H1 (cell line): ENCODE results near the gene SLC25A6. TPM values are rescaled to one million over a fixed set of nuclear protein-coding genes. Genes with fewer than 3 reads are reported as not detected.

Experiments
- CTCF ChIA-PET: fragments of 300-600 bp; sonication (Branson Sonifier 250); formaldehyde crosslinking; loops from one replicate; lab custom pipeline; 2021; ENCODE audit not compliant: partially characterized antibody; lab: Charles Lee
- POLR2A ChIA-PET: fragments of 300-600 bp; sonication (Branson Sonifier 250); formaldehyde crosslinking; loops from one replicate; lab custom pipeline; 2021; ENCODE audit warnings: inconsistent platforms; ENCODE audit not compliant: partially characterized antibody; lab: Charles Lee
- DNase-seq, 2 experiments: peaks; one replicate each; pipeline versions ENCODE4 v3.0.0 to v3.0.0-alpha.2; 2010 to 2022; ENCODE audit warnings: low spot score in 2 of 2, low read depth in 1 of 2, mixed read lengths in 1 of 2
- FAIRE-seq: peaks from 2 replicates; lab custom pipeline; 2011; peaks lifted over from hg19 to GRCh38; lab: Jason Lieb, UNC
- H2AFZ ChIP-seq: 2 replicates; pipeline ENCODE4 v1.8.1; 2012; ENCODE audit warnings: low read length, inconsistent platforms
- H2AK5ac ChIP-seq: 2 replicates; pipeline ENCODE4 v1.6.1; 2013; ENCODE audit warnings: low read depth, low read length
- H2BK120ac ChIP-seq: replicated peaks from 2 replicates; pipeline ENCODE3; 2013; ENCODE audit warnings: low read depth, low read length, inconsistent platforms
- H2BK12ac ChIP-seq: 2 replicates; pipeline ENCODE4 v1.6.1; 2013; ENCODE audit warnings: low read depth, low read length
- H2BK15ac ChIP-seq: 2 replicates; pipeline ENCODE4 v1.6.1; 2013; ENCODE audit warnings: low read length
- H2BK20ac ChIP-seq: 2 replicates; pipeline ENCODE4 v1.6.1; 2013; ENCODE audit warnings: low read length
- H2BK5ac ChIP-seq: 2 replicates; pipeline ENCODE4 v1.6.1; 2013; ENCODE audit warnings: low read depth, low read length
- H3K14ac ChIP-seq: 2 replicates; pipeline ENCODE4 v1.6.1; 2013; ENCODE audit warnings: inconsistent platforms; ENCODE audit not compliant: insufficient read length
- H3K18ac ChIP-seq: 2 replicates; pipeline ENCODE4 v1.6.1; 2013; ENCODE audit warnings: low read length; ENCODE audit errors: extremely low read depth
- H3K23ac ChIP-seq: 2 replicates; pipeline ENCODE4 v1.6.1; 2013; ENCODE audit warnings: inconsistent platforms; ENCODE audit not compliant: insufficient read length
- H3K23me2 ChIP-seq: 2 replicates; pipeline ENCODE4 v1.6.1; 2013; ENCODE audit warnings: low read depth, low read length
- H3K27ac ChIP-seq: 2 replicates; pipeline ENCODE4 v1.6.1; 2011; ENCODE audit warnings: low read depth, low read length, inconsistent platforms
- H3K27me3 ChIP-seq, 4 experiments: replicated peaks in 1 of 4; 1 replicate in 1 of 4; 2 replicates in 3 of 4; pipeline versions ENCODE4 v1.6.1 to v1.8.1; 2011 to 2013; ENCODE audit warnings: low read length in 3 of 4, mild to moderate bottlenecking in 3 of 4, inconsistent platforms in 2 of 4, mixed read lengths in 2 of 4, moderate library complexity in 1 of 4; ENCODE audit not compliant: control insufficient read depth in 3 of 4, insufficient read depth in 3 of 4; ENCODE audit errors: extremely low read depth in 1 of 4
- H3K36me3 ChIP-seq, 4 experiments: 2 replicates each; pipeline versions ENCODE4 v1.6.1 to v1.8.1; 2011 to 2013; ENCODE audit warnings: mild to moderate bottlenecking in 4 of 4, low read length in 3 of 4, moderate library complexity in 2 of 4, control low read depth in 1 of 4, inconsistent platforms in 1 of 4; ENCODE audit not compliant: insufficient read depth in 4 of 4, control insufficient read depth in 2 of 4
- H3K4ac ChIP-seq: replicated peaks from 2 replicates; pipeline ENCODE3; 2013; ENCODE audit warnings: low read length, low read depth, mixed read lengths, inconsistent platforms; ENCODE audit not compliant: insufficient read length
- H3K4me1 ChIP-seq, 4 experiments: replicated peaks in 1 of 4; 1 replicate in 1 of 4; 2 replicates in 3 of 4; pipeline versions ENCODE4 v1.6.1 to v1.8.1; 2011 to 2013; ENCODE audit warnings: low read length in 3 of 4, inconsistent platforms in 2 of 4, mixed read lengths in 1 of 4; ENCODE audit not compliant: insufficient read depth in 4 of 4, control insufficient read depth in 3 of 4
- H3K4me2 ChIP-seq, 2 experiments: 2 replicates each; pipeline versions ENCODE4 v1.6.1 to v1.8.1; 2011 to 2013; ENCODE audit warnings: low read depth in 2 of 2, low read length in 2 of 2, control low read depth in 1 of 2, inconsistent platforms in 1 of 2, mild to moderate bottlenecking in 1 of 2; ENCODE audit not compliant: insufficient read depth in 1 of 2
- H3K4me3 ChIP-seq, 4 experiments: fragments of 200-600, 300-600 bp in 1 of 4; sonication (generic), shearing (Covaris generic), sonication (Bioruptor Twin) in 1 of 4; 2 replicates each; pipeline versions ENCODE4 v1.5.1 to v1.8.1; 2011 to 2016; ENCODE audit warnings: low read length in 4 of 4, low read depth in 3 of 4, control low read depth in 2 of 4, inconsistent platforms in 2 of 4, mild to moderate bottlenecking in 2 of 4, mixed read lengths in 1 of 4, moderate library complexity in 1 of 4; ENCODE audit not compliant: insufficient read depth in 2 of 4; ENCODE audit errors: extremely low read depth in 1 of 4
- H3K56ac ChIP-seq: replicated peaks from 2 replicates; pipeline ENCODE3; 2013; ENCODE audit warnings: low read depth, mild to moderate bottlenecking, mixed read lengths, low read length, inconsistent platforms; ENCODE audit not compliant: insufficient read length
- H3K79me1 ChIP-seq: 2 replicates; pipeline ENCODE4 v1.6.1; 2013; ENCODE audit warnings: low read depth, low read length, control low read depth
- H3K79me2 ChIP-seq, 2 experiments: 2 replicates each; pipeline versions ENCODE4 v1.6.1 to v1.8.1; 2012 to 2013; ENCODE audit warnings: low read length in 2 of 2, mild to moderate bottlenecking in 2 of 2, inconsistent platforms in 1 of 2; ENCODE audit not compliant: insufficient read depth in 2 of 2, control insufficient read depth in 1 of 2
- H3K9ac ChIP-seq, 4 experiments: replicated peaks in 1 of 4; 1 replicate in 1 of 4; 2 replicates in 3 of 4; pipeline versions ENCODE4 v1.6.1 to v1.8.1; 2011 to 2013; ENCODE audit warnings: low read depth in 3 of 4, low read length in 3 of 4, control low read depth in 2 of 4, mild to moderate bottlenecking in 2 of 4, moderate library complexity in 2 of 4, inconsistent platforms in 1 of 4; ENCODE audit errors: extremely low read depth in 1 of 4
- H3K9me3 ChIP-seq, 2 experiments: 2 replicates each; pipeline versions ENCODE4 v1.6.1 to v1.8.1; 2012 to 2013; ENCODE audit warnings: mild to moderate bottlenecking in 2 of 2, moderate library complexity in 2 of 2, control low read depth in 1 of 2, inconsistent platforms in 1 of 2, low read depth in 1 of 2, low read length in 1 of 2, mixed read lengths in 1 of 2; ENCODE audit not compliant: insufficient read depth in 2 of 2
- H4K20me1 ChIP-seq, 2 experiments: replicated peaks in 1 of 2; 2 replicates each; pipeline versions ENCODE3 to v1.8.1; 2011 to 2013; ENCODE audit warnings: inconsistent platforms in 2 of 2, low read length in 2 of 2, mild to moderate bottlenecking in 1 of 2; ENCODE audit not compliant: insufficient read depth in 2 of 2, control insufficient read depth in 1 of 2
- H4K5ac ChIP-seq: 2 replicates; pipeline ENCODE4 v1.6.1; 2013; ENCODE audit warnings: low read length, low read depth, mixed read lengths, inconsistent platforms; ENCODE audit not compliant: insufficient read length
- H4K8ac ChIP-seq: 2 replicates; pipeline ENCODE4 v1.8.0; 2013; ENCODE audit warnings: mild to moderate bottlenecking, moderate library complexity, low read length, inconsistent platforms; ENCODE audit not compliant: insufficient read depth; ENCODE audit errors: extremely low read depth
- H4K91ac ChIP-seq: replicated peaks from 2 replicates; pipeline ENCODE3; 2013; ENCODE audit warnings: low read length, mixed read lengths, inconsistent platforms; ENCODE audit not compliant: insufficient read length
- ASH2L ChIP-seq: fragments of 200-600, 300-600 bp; sonication (generic); IDR thresholded peaks from one replicate; pipeline ENCODE4 v1.7.1; 2017; ENCODE audit warnings: low read length
- CHD2 ChIP-seq: IDR thresholded peaks from 2 replicates; pipeline ENCODE4 v1.6.1; 2012; ENCODE audit warnings: low read length, improper control_type of control experiment
- POLR2A ChIP-seq, 2 experiments: IDR thresholded peaks; 1 replicate in 1 of 2; 2 replicates in 1 of 2; pipeline ENCODE4 v1.6.1; 2011; ENCODE audit warnings: low read depth in 2 of 2, low read length in 2 of 2, mild to moderate bottlenecking in 2 of 2; ENCODE audit errors: control extremely low read depth in 1 of 2
- POLR2AphosphoS5 ChIP-seq: IDR thresholded peaks from 2 replicates; pipeline ENCODE4 v1.6.1; 2011; ENCODE audit warnings: low read depth, low read length
- SIX5 ChIP-seq: IDR thresholded peaks from 2 replicates; pipeline ENCODE4 v1.6.1; 2011; ENCODE audit warnings: mild to moderate bottlenecking, low read depth, low read length
- SP1 ChIP-seq: IDR thresholded peaks from 2 replicates; pipeline ENCODE4 v1.6.1; 2011; ENCODE audit warnings: low read depth, low read length
- TCF12 ChIP-seq: IDR thresholded peaks from 2 replicates; pipeline ENCODE4 v1.6.1; 2011; ENCODE audit warnings: low read depth, mild to moderate bottlenecking, low read length
- WGBS, 2 experiments: shearing (Covaris generic) in 1 of 2; methylation state at CpG; one replicate each; pipeline versions ENCODE4 v1.1.6 to v1.1.7; 2013 to 2015; ENCODE audit warnings: low lambda C conversion rate in 2 of 2, mixed read lengths in 2 of 2, inconsistent platforms in 1 of 2, low coverage in 1 of 2, missing lambda C conversion rate in 1 of 2; ENCODE audit not compliant: insufficient replicate concordance in 2 of 2, insufficient coverage in 1 of 2, insufficient read length in 1 of 2; ENCODE audit errors: extremely low coverage in 1 of 2, missing lambda C conversion rate in 1 of 2; 5-methylcytosine and 5-hydroxymethylcytosine counted together
- polyA plus RNA-seq, 7 experiments: library from polyadenylated mRNA; depleted of rRNA in 3 of 7; stranded (reverse) in 5 of 7; unstranded in 2 of 7; fragments of >200 nt in 5 of 7; fragments of 200-250 nt in 2 of 7; gene quantifications; 1 replicate in 5 of 7; 2 replicates in 1 of 7; 4 replicates in 1 of 7; pipeline versions ENCODE4 v1.2.1 to v1.2.3, GENCODE V29; 2011 to 2013; ENCODE audit warnings: missing spikeins in 2 of 7, mixed read lengths in 2 of 7
- total RNA-seq: library from RNA; stranded (reverse); fragmentation: NEBNext Ultra II Directional; extraction: Animal tissue kit (Norgen Biotek cat#: 25700); gene quantifications from 2 replicates; pipeline ENCODE4 v1.2.1, GENCODE V29; 2021
- TF ChIP-seq, protein P1 (sequence below): IDR thresholded peaks from 2 replicates; pipeline ENCODE4 v1.6.1; 2012; ENCODE audit warnings: inconsistent platforms

SLC25A6 gene
- total and polyA plus RNA-seq, 2 of the 8 experiments (the other 6 are each of a cell fraction or from before 2014, with no cell fraction given), result 487 to 1,220 TPM

GRCh38 chrX:1398431-1399340 lies 6.8 kb upstream of the SLC25A6 start:
- Histone ChIP-seq H2BK15ac (no peak overlapping the region), H3K79me2 (peaks cover 0 to 28% of the 10 kb centered on the region in 2 experiments; a peak in 2 of 4 replicates), H3K9ac (no peak overlapping the region), H2BK5ac (no peak overlapping the region), H3K79me1 (peaks cover 9% of the 10 kb centered on the region), H3K23me2 (peaks cover 14% of the 10 kb centered on the region; the same call in 1 of the 2 replicates), H3K56ac (no peak overlapping the region), H2AK5ac (no peak overlapping the region), H4K8ac (peak overlapping the region; percentile 29; the same call in 1 of the 2 replicates), H4K91ac (no peak overlapping the region), H2BK12ac (no peak overlapping the region), H3K27me3 (no peaks in the 10 kb centered on the region), H3K4me3 (no peak overlapping the region), H3K9me3 (no peaks in the 10 kb centered on the region), H3K14ac (no peak overlapping the region), H4K20me1 (peaks cover 9 to 25% of the 10 kb centered on the region in 2 experiments), H2AFZ (no peak overlapping the region), H3K18ac (no peak overlapping the region), H3K4ac (no peak overlapping the region), H4K5ac (no peak overlapping the region), H2BK20ac (no peak overlapping the region), H3K4me1 (peaks cover 0 to 15% (median 3%) of the 10 kb centered on the region in 4 experiments; a peak in 5 of 7 replicates), H2BK120ac (no peak overlapping the region), H3K27ac (no peak overlapping the region), H3K36me3 (peaks cover 9 to 37% (median 17%) of the 10 kb centered on the region in 4 experiments), H3K23ac (no peak overlapping the region), H3K4me2 (no peak overlapping the region)
- DNase-seq (no peak), FAIRE-seq (no peak)
- CTCF ChIA-PET, result no interaction called here
- TF ChIP-seq POLR2A (IDR thresholded peaks at IDR 0.05; ENCODE audit: control extremely low read depth in 1 of 2, low read depth in 2 of 2, low read length in 2 of 2) (peak in 1 of 2 experiments; percentile 44; a peak in 1 of 3 replicates), SP1 (no peak), TCF12 (no peak), POLR2AphosphoS5 (peak; percentile 58), ASH2L (no peak), SIX5 (no peak), CHD2 (no peak)
- TF ChIP-seq, protein P1, sequence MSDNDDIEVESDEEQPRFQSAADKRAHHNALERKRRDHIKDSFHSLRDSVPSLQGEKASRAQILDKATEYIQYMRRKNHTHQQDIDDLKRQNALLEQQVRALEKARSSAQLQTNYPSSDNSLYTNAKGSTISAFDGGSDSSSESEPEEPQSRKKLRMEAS, result no peak
- POLR2A ChIA-PET, result no interaction called here
- 88% methylated on average over 29 of the region's 29 CpGs; no CpG with 5 or more reads in 1 of the 2 experiments for WGBS, 2 experiments
